ENCODE results near the gene MS4A4E.

- no peak for TF ChIP-seq POLR2AphosphoS5 (IDR thresholded peaks at IDR 0.05; ENCODE audit: insufficient read depth, low read depth, low read length)
- no peak for TF ChIP-seq CTCF (IDR thresholded peaks at IDR 0.05; ENCODE audit: extremely low read depth in 1 of 2, insufficient read depth in 1 of 2, low read depth in 1 of 2, low read length in 2 of 2)
- TF ChIP-seq JUN (IDR thresholded peaks at IDR 0.05; ENCODE audit: borderline replicate concordance, insufficient read depth, insufficient read length, low read depth): no peak
- TF ChIP-seq GATA2 (IDR thresholded peaks at IDR 0.05; ENCODE audit: insufficient read depth, insufficient read length, low read depth, low read length): no peak
- no peak for TF ChIP-seq POLR2A (IDR thresholded peaks at IDR 0.05; ENCODE audit: low read depth, low read length)
- TF ChIP-seq EZH2 (IDR thresholded peaks at IDR 0.05; ENCODE audit: borderline replicate concordance, low read depth, low read length, severe bottlenecking): no peak
Measured at GRCh38 chr11:60208951-60209350, 34.0 kb downstream of the MS4A4E start.

All from endothelial cell of umbilical vein (primary cell).